Skin of body (tissue), 2 donors: ENCODE data around the gene MS4A14. TPM values are rescaled to one million over a fixed set of nuclear protein-coding genes. Genes with fewer than 3 reads are reported as not detected.
"Not testable (repeated sequence)": the region's sequence is repeated elsewhere in the genome, so short reads cannot be mapped to it uniquely, and the experiment has no call there.

Source experiments
- DNase-seq: peaks from one replicate; lab custom pipeline; 2025; lab: John Stamatoyannopoulos, UW
- total RNA-seq: library from RNA; depleted of rRNA; stranded (reverse); fragments of >200 nt; gene quantifications from one replicate; pipeline ENCODE4 v1.2.3, GENCODE V29; 2014

The MS4A14 gene
- total RNA-seq = 0.20 TPM

- DNase-seq = no peak
These were observed at the start of gene MS4A14 for GRCh38 chr11:60396382-60396781. TSS of gene MS4A14 (plus strand) at chr11:60396459. CDS start at chr11:60396579, 120 bp downstream.

GRCh38 chr11:60347084-60347797, 49.0 kb upstream of the MS4A14 start:
- DNase-seq = no peak

GRCh38 chr11:60348116-60348515, 48.1 kb upstream of the MS4A14 start:
- DNase-seq = no peak

- DNase-seq = no peak
These were observed 46.3 kb upstream of the MS4A14 start for GRCh38 chr11:60349990-60350389.

- DNase-seq = no peak
These were observed 38.5 kb upstream of the MS4A14 start for GRCh38 chr11:60357771-60358170.

- DNase-seq = no peak
These were observed 35.6 kb upstream of the MS4A14 start for GRCh38 chr11:60360621-60361020.

GRCh38 chr11:60362241-60362640, 34.0 kb upstream of the MS4A14 start:
- no peak for DNase-seq

GRCh38 chr11:60363542-60364470, 32.5 kb upstream of the MS4A14 start:
- DNase-seq = peak; percentile 12

GRCh38 chr11:60366262-60366904, 29.9 kb upstream of the MS4A14 start:
- not testable (repeated sequence) for DNase-seq

- no peak for DNase-seq
These were observed 29.2 kb upstream of the MS4A14 start for GRCh38 chr11:60367009-60367408.

- no peak for DNase-seq
These were observed 28.4 kb upstream of the MS4A14 start for GRCh38 chr11:60367896-60368295.

- no peak for DNase-seq
These were observed 25.9 kb upstream of the MS4A14 start for GRCh38 chr11:60370252-60370810.

GRCh38 chr11:60370811-60371298, 25.4 kb upstream of the MS4A14 start:
- DNase-seq = no peak

- DNase-seq = no peak
These were observed 24.9 kb upstream of the MS4A14 start for GRCh38 chr11:60371386-60371785.

GRCh38 chr11:60371854-60372253, 24.4 kb upstream of the MS4A14 start:
- DNase-seq = no peak

- no peak for DNase-seq
These were observed 23.5 kb upstream of the MS4A14 start for GRCh38 chr11:60372767-60373166.

- DNase-seq = no peak
These were observed 20.9 kb upstream of the MS4A14 start for GRCh38 chr11:60375316-60375715.

GRCh38 chr11:60376601-60377000, 19.7 kb upstream of the MS4A14 start:
- DNase-seq = no peak

GRCh38 chr11:60377401-60378136, 18.7 kb upstream of the MS4A14 start:
- DNase-seq = no peak

- no peak for DNase-seq
These were observed 17.9 kb upstream of the MS4A14 start, which contains the start of gene MS4A7 for GRCh38 chr11:60378354-60378753. TSS of gene MS4A7 (plus strand) at chr11:60378532. CDS start at chr11:60383142, 4,610 bp downstream.
